SK-N-SH (cell line): ENCODE results near the gene AP1M1.

ENCODE experiments used
- CTCF ChIP-seq: fragments of 200-600 bp; sonication (generic); IDR thresholded peaks from 2 replicates; pipeline ENCODE4 v1.6.1; 2017; ENCODE audit warnings: antibody characterized with exemption, mild to moderate bottlenecking, moderate library complexity
- POLR2AphosphoS5 ChIP-seq: IDR thresholded peaks from 2 replicates; pipeline ENCODE4 v1.6.1; 2012; ENCODE audit warnings: low read depth, low read length
- RXRA ChIP-seq: IDR thresholded peaks from 2 replicates; pipeline ENCODE4 v1.4.0; 2012; ENCODE audit warnings: low read depth, mild to moderate bottlenecking, borderline replicate concordance
- USF2 ChIP-seq: fragments of 150-350 bp; IDR thresholded peaks from 2 replicates; pipeline ENCODE4 v1.6.1; 2017; ENCODE audit warnings: antibody characterized with exemption, low read length, low read depth, borderline replicate concordance

DNA sequence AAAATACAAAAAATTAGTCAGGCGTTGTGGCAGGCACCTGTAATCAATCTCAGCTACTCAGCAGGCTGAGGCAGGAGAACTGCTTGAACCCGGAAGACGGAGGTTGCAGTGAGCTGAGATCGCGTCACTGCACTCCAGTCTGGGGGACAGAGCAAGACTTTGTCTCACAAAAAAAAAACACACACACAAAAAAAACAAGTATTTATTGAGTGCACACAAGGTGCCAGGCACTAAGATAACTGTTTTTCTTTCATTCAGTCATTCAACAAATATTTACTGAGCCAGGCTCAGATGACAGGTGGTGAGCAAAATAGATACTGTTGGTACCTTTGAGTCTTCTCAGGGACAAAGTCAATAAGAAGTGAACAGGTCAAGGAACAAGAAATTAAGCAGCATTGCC, 30.7 kb upstream of the AP1M1 start:
- TF ChIP-seq USF2 (no peak), CTCF (no peak), RXRA (no peak), POLR2AphosphoS5 (no peak)
